Hematopoietic multipotent progenitor cell (in vitro differentiated cells): ENCODE results near the gene WDR27. TPM values are rescaled to one million over a fixed set of nuclear protein-coding genes. Genes with fewer than 3 reads are reported as not detected.

Experiments
- DNase-seq, 3 donors: peaks; one replicate each; pipeline ENCODE4 v3.0.0-alpha.2; 2011 to 2015; ENCODE audit warnings: low read depth in 2 of 3, low spot score in 2 of 3
- total RNA-seq: library from RNA; depleted of rRNA; stranded (reverse); fragments of >200 nt; gene quantifications from one replicate; pipeline ENCODE4 v1.2.3, GENCODE V29; 2012

The WDR27 gene
- total RNA-seq, 1 donor: 28.0 TPM

- DNase-seq: no peak
Measured at GRCh38 chr6:169416249-169416648, 285.6 kb downstream of the WDR27 start.

DNA sequence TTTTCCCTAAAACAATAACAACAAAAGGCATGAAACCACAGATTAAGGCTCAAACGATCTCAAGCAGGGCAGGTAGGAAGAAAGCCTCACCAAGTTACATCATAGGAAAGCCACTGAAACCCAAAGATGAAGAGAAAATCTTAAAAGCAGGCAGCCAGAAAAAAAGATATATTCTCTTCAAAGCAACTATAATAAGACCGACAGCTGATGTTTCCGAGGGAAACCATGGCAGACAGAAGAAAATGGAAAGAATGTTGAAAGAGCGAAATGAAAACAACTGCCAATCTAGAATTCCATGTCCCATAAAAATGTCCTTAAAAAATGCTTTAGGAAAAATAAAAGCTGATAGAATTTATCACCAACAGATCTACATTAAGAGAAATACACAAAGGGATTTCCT, 286.6 kb downstream of the WDR27 start:
- DNase-seq: no peak

DNA sequence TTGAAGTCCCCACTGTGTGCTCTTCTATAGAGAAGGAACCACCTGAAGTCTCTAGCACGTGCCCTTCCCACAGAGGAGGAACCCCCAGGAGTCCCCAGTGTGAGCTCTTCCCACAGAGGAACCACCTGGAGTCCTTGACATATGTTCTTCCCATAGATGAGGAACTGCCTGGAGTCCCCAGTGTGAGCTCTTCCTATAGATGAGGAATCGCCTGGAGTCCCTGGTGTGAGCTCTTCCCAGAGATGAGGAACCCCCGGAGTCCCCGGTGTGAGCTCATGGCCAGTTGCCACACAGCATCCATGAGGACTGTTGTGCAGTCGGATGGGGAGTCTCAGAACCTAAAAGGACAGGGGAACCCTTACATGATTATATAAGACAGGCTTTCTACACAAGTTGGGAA, 290.1 kb downstream of the WDR27 start:
- no peak for DNase-seq

DNA sequence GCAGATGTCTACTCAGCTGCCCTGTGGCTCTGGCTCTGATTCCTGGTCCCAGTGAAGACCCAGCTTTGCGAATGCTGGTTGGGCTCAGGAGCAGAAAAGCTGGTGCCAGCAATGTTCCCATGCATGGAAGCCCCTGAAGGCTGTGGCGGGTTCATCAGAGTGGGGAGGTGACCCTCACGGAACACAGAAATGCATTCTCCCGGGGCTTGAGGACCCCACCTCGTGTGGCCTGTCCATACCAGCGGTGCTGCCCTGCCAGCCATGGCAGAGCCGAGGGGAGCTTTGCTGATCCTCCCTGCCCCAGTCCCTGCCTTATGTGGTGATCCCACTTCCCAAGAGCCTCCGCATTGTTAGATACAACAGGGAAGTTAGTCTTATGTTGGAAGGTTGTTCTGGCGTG, 290.5 kb downstream of the WDR27 start:
- DNase-seq: no peak

GRCh38 chr6:169409742-169410312, 292.0 kb downstream of the WDR27 start:
- no peak for DNase-seq

- DNase-seq: no peak
Measured at GRCh38 chr6:169407325-169407724, 294.5 kb downstream of the WDR27 start.

Other genes with a start within 250 kb of the WDR27 start
- gene C6orf120, start 97 bp upstream of the WDR27 start, total RNA-seq: 15.1 TPM
- 13.5 TPM for gene PHF10, start 22.5 kb upstream of the WDR27 start, total RNA-seq
- 2.7 TPM for gene DYNLT2, start 49.5 kb upstream of the WDR27 start, total RNA-seq
- 20.2 TPM for gene ERMARD, start 49.6 kb upstream of the WDR27 start, total RNA-seq